ENCODE measurements around the gene FAH.
"Not testable (repeated sequence)": the region's sequence is repeated elsewhere in the genome, so short reads cannot be mapped to it uniquely, and the experiment has no call there.

Gene FAH

DNA sequence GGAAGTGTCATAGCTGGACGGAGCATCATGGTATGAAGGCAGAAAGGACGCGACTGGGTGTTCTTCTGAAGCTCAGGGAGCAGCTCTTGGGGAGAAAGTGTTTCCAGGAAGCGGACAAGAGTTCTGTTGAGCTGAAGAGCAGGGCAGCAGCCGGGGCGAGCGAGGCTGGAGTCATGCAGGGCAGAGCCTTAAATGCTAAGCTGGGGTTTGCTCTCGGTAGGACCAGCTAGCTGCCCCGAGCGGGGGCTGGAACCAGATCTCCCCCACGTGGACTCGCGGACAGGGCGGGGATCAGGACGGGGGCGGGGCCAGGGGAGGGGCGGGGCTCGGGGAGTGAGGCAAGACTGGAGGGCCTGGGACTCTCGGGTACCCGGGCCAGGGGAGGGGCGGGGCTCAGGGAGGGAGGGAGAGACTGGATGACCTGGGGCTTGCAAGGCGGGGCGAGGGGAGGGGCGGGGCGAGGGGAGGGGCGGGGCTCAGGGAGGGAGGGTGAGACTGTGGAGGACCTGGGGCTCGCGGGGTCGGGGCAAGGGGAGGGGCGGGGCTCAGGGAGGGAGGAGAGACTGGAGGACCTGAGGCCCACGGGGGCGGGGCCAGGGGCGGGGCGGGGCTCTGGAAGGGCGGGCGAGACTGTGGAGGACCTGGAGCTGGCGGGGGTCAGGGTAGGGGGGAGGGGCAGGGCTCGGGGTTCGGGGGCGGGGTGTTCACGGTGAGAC lies 461 bp upstream of the FAH start:
- peak; percentile 99 for DNase-seq

DNA sequence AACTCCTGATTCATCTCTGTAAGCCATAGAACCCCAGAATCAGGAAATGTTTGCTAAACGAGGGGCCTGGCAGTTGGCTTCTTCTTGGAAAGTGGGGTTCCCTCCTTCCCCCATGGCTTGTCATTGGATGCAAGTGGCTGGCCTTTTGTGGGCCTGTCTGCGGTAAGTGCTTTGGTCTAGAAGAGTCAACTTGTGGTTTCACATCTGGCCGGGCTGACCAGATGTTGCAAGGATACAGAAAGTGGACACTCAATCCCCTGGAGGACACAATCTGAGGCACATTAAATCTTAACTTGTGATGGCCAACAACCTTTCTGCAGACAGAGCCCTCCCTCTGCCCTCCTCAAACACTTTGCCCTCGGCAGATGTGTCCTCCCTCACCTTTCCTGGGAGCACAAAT lies 1.1 kb downstream of the FAH start:
- DNase-seq = no peak

DNA sequence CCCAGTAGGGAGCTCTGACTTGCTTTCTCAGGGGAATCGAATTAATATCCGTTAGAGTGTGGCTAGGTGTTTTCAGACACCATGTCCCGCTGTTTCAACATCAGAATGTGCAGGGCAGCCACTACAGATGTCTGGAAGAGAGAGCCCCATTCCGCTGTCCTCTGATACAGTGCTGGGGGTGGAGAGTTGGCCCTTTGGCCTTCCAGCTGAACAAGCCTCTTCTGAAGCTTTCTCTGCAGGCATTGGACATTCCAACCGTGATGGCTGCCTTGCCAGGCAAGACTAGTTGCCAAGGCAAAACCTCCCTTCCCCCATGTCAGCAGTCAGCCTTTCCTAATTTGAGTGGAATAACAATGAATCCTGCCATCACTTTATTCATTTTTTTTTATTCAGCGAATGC lies 1.5 kb downstream of the FAH start:
- no peak for DNase-seq

DNA sequence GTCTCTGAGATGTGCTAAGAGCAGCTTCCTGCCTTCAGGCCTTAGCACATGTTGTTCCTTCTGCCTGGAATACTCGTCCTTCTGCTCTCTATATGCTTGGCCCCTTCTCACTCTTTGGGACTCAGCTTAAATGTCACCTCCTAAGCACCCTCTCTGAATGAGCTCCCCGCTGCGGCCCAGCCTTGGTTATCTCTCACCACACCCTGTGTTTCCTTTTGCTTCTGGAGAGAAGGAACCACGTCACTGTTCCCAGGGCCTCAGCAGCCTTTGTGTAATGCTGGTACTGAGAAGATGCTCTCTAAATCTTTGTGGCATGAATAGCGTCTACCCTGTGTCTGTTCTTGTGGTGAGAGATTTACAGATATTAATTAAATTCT lies 2.2 kb downstream of the FAH start:
- no peak for DNase-seq

DNA sequence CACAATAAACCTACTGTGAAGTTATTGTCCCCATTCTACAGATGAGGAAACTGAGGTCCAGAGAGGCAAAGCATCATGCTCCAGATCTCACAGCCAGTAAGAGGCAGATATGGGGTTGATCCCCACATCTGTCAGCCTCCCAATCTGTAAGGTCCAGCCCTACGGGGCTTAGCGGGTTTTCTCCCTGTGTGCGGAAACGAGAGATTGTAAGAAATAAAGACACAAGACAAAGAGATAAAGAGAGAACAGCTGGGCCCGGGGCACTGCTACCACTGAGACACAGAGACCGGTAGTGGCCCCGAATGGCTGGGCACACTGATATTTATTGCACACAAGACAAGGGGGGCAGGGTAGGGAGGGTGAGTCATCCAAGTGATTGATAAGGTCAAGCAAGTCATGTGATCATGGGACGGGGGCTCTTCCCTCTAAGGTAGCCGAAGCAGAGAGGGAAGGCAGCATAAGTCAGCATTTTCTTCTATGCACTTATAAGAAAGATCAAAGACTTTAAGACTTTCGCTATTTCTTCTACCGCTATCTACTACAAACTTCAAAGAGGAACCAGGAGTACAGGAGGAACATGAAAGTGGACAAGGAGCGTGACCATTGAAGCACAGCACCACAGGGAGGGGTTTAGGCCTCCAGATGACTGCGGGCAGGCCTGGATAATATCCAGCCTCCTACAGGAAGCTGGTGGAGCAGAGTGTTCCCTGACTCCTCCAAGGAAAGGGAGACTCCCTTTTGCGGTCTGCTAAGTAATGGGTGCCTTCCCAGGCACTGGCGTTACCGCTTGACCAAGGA lies 2.8 kb downstream of the FAH start:
- not testable (repeated sequence) for DNase-seq

DNA sequence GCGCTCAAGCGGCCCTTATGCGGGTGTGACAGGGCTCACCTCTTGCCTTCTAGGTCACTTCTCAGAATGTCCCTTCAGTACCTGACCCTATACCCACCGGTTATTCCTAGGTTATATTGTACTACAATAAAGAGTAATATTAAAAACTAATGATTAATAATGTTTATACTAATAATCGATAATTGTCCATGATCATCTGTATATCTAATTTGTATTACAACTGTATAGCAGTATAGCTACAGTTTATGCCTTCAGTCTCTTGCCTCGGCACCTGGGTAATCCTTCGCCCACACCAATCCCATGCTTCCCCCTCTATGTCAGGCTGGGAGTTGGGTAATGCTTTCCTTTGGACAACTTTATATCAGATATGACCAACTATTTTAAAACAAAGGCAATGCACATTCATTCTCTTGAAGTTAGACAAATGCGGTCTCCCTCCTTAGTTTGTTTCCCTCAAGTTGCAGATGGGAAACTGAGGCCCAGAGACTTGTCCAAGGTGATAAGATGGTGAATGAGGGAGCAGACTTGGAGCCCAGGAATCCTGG lies 3.4 kb downstream of the FAH start:
- no peak for DNase-seq

DNA sequence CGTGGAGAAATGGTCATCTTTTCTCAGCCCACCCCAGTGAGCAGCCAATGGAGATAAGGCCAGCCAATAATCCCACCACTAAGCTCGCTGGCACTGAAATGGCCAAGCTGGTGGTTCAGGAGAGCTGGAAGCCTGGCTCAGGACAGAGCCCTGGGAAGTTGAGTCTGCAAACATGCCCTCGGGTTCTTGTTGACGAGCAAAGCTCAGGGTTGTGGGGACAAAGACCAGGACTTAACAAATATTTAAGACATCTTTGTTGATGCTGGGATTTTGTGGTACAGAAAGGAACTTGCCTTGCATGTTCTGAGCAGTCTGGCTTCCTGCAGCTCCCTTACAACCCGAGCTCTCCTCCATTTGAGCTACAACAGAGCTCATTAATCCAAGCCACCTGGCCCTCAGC lies 4.4 kb downstream of the FAH start:
- DNase-seq = no peak

DNA sequence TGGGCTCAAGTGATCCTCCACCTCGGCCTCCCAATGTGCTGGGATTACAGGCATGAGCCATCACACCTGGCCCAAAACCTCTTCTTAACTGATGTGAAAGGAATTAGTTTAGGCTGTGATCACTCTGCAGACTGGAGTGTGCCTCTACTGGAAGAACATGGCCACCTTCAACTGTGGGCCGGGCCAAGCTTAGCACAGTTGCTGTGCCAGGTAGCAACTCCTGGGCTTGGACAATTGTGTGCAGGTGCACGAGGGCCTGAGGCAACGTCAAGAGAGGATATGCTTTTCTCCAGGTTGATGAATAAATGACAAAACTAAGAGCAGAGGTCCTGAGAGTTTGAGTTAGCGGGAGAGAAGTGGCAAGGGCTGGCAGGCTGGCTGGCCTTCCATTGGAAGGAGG lies 6.5 kb downstream of the FAH start:
- no peak for DNase-seq

DNA sequence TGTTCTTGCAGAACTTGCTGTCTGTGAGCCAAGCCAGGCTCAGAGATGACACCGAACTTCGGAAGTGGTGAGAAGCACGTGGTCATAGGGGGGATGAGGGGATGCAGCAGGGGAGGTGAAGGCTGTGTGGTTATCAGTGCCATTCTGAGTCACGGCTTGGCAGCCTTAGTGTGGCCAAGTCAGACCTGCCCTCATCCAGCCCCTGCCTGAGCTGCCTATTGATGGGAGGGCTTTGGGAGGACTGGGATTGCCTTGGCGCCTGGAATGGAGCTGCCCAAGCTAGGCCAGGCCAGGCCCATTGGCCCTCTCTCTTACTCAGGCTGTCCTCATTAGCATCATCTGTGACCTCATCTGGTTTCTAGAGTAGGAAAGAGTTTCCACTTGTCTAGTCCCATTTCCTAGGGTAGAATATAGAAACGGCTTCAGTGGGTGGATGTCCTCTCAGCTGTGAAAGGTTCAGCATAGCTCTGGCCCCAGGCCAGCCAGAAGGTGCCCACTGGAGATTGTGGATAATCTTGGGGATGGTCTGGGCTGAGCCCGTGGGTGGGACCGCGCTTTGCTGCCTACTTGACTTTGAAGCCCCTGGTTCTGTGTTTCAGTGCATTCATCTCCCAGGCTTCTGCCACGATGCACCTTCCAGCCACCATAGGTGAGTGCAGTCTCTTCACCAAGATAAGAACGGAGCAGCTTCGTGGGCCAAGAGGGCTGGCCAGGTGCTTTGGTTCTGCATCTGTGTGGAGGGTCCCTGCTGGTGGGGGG lies 7.2 kb downstream of the FAH start:
- DNase-seq = no peak

DNA sequence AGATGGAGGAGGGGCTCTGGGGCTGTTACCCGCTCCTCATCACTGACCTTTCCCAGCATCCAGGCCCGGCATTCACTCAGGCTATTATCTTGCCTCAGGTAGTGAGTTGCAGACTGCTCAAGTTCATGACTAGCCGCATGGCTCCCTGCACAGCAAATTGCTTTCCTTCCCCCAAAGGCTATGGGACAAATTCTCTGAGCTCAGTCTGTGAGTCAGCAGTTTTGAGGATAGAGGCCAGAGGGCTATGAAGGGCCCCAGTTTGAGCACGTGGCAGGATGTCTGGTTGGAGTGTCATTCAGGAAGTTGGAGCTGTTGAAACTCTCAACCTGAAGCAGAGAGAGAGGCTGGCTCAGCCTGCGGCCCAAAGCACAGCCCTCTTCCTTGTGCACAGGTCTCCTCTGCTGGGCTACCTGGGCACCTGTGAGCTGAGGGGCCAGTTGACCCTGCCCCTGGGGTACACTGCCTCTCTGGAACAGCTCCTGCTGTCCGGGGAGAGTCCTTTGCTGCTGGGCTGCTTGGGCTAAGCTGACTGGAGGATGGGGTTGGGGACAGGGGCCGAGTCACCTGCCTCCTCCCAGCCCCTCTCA lies 7.9 kb downstream of the FAH start:
- DNase-seq = peak; percentile 28

DNA sequence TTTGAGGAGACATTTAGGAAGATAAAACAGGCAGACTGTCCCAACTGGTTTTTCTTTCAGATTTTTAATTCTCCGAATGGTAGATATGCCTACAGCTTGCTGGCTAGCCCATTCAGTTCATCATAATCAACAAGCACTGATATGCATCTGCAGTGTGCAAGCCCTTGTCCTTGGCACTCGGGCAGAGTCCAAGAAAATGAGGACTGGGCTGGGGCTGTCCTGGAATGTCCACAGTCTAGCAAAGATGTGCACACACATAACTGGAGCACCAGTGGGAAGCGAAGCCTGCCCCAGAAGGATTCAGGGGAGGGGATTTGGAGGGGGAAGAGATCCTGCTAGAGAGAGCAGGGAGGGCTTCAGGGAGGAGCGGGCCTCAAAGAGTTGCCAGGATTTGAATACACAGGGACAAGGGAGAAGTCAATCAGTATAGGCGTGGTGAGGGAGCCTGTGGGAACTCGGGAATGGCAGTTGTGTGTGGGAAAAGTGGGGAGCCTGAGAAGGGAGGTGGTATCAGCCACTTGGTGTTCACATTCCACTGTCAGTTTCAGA lies 8.7 kb downstream of the FAH start:
- no peak for DNase-seq

DNA sequence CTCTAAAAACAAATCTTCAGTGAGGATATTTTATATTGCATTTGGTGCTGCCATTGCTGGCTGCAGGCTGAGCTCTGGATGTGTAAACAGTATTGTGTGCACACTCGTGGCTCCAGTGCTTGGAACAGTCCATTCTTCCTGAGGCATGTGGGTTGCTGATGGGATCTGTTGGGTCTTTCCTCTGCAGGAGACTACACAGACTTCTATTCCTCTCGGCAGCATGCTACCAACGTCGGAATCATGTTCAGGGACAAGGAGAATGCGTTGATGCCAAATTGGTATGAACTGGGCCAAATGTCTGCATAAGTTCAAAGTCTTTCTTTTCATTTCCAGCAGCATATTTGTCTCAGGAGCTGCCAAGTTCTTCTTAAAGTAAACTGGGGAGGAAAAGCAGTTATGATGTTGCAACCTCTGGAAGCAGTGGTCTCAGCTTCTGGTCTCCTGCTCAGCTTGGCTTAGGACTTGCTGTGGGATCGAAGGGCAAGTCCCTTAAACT lies 9.3 kb downstream of the FAH start:
- DNase-seq = no peak

DNA sequence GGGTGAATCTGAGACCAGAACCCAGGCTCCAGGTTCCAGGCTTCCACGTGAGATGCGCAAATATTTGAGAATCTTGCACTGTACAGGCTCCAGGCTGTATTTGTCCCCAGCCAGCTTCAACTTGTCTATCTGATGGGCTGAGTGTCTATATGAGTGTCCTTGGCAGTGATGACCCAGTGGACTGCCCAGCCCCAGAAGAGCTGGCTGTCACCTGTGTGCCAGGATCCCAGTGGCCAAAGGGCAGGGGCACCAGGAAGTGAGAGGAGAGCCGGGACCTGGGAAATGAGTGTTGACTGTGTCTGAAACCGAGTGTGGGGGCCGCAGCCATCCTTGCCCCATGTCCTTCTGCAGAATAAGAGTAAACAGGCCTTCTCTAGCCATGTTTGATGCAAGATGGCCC lies 10.4 kb downstream of the FAH start:
- DNase-seq = no peak

DNA sequence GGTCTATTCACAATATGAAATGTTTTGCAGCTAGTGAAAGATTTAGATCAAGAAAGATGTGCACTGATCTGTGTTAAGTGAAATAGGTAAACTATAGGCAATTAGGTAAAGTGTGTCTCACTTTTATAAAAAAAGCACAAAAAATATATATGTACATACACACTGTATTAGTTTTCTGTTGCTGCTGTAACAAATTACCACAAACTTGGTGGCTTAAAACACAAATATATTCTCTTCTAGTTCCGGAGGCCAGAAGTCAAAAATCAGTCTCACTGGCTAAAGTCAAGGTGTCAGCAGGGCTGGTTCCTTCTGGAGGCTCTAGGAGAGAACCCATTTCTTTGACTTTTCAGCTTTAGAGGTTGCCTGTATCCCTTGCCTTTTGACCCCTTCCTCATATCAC lies 11.1 kb downstream of the FAH start:
- DNase-seq = no peak

DNA sequence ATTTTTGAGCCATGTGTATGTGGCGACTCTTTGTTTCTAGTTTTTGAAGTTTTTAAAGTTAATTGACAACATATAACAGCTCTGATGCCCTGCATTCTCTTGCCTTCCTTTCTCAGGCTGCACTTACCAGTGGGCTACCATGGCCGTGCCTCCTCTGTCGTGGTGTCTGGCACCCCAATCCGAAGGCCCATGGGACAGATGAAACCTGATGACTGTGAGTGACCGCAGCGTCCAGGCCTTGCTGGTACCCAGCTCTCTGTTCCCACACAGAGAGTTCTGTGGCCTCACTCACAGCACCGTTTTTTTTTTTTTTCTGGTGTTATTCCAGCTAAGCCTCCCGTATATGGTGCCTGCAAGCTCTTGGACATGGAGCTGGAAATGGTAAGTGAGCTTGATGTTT lies 15.1 kb downstream of the FAH start:
- DNase-seq = no peak

DNA sequence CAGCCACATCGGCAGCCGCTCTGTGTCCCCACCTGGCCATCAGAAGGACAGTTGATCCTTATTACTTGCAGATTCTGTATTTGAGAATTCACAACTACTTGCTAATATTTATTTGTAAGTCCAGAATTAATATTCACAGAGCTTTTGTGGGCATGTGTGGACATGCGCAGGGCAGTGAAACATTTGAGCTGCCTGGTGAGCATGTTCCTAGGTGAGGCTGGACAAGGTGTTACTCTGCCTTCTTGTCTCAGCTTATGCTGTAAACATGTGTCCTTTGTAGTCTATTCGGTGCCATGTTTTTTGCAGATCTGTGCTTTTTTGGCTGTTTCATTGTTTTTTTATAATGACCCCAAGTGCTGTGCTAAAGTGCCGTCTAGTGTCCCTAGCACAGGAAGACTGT lies 15.6 kb downstream of the FAH start:
- no peak for DNase-seq

DNA sequence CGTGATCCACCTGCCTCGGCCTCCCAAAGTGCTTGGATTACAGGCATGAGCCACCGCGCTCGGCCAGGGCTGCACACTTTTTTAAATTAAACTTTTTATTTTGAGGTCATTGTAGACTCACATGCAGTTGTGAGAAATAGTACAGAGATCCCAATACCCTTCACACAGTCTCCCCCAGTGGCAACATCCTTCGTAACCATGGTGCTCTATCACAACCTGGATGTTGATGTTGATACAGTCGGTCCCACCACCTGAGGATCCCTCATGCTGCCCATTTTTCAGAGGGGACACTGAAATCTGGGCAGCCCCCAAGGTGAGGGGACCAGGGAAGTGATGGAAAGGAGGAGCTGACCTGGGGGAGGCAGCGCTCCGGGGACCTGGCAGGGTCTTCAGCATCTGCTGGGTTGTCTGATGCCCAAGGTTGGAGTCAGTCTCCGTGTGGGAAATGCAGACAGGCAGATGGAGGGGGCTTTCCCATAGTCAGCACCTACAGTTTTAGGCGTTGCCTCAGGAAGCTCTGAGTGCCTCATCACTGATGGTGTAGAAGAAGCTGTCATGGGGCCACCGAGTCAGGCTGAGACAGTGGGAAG lies 17.1 kb downstream of the FAH start:
- DNase-seq = no peak

DNA sequence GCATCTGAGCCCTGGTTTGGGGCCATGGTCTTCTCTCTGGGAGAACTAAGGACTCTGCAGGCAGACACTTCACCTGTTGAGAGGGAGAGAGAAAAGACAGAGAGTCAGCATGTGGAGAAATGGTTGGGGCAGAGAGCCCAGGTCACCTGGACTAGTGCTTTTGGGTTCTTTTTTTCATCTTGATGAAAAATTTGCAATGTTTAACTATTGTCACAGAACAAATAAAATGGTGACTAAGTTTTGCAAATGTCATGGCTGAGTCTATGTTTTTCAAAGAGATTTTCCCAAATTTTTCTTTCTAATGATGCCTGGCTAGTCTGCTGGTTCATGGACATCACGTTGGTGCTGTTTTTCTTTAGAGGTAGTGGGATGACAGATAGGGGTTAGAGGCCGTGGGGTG lies 17.8 kb downstream of the FAH start:
- DNase-seq = no peak

DNA sequence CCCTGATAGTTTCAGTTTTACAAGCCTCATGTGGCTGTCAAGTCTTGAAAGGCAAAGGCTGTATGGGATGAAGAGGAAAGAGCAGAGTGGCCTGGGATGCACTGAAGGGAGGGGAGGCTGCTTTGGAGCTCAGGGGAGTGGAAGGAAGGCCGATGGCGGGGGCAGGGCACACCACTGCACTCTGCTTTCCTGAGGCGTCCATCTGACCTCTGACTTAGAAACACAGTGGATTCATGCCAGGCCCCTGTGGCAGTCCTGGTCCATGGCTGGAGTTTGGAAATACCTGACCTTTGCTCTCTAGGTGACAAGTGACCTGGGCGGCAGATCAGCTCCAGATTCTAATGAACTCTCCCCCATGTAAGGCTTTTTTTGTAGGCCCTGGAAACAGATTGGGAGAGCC lies 19.0 kb downstream of the FAH start:
- DNase-seq = no peak

DNA sequence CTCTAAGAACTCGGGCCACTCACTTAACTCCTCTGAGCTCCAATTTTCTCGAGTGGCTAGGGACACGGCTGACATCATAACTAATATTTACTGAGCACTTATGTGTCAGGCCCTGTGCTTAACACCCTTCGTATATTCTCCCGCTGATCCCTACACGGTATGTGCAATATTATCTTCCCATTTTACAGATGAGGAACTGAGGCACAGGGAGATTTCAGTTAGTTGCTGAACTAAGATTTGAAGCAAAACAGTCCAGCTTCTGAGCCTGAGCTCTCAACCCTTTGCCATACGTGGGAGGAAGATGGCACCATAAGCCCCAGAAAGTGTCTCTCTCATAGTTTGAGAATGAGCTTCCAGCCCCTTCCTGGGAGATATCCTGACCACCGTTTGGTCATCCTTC lies 19.6 kb downstream of the FAH start:
- DNase-seq = no peak

DNA sequence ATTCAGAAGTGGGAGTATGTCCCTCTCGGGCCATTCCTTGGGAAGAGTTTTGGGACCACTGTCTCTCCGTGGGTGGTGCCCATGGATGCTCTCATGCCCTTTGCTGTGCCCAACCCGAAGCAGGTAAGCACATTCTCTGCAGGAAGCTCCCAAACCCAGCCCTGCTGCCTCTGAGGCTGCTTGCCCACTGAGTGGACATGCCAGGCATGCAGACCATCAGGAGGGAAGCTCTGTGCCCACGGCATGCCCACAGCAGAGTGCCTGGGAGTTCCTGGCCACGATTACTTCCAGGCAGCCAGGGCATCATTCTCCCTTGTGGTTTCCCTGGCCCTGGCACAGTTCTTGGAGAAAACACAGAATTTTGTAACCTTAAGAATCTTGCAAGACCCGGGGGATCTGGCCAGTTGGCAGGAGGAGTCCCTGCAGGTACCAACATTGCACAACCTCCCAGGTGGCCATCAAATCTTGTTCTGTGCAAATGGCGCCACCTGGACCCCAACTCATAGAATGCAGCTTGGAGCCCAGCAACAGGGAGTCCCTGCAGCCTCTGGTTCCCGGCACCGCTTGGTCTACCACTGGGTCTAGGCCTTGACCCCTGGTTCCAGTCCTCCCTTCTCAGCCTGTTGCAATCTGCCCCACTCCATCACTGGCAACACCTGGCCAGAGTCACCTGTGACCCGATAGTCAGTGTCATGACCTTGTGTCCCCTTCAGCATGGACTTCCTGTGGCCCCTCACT lies 20.4 kb downstream of the FAH start:
- DNase-seq = peak; percentile 78

Measured in CD4-positive, alpha-beta T cell treated with Interleukin-17A for 4 hours (primary cell).